Fibroblast of lung (primary cell): Measurements from ENCODE around the gene ZCCHC14.
"Not testable (repeated sequence)": the region's sequence is repeated elsewhere in the genome, so short reads cannot be mapped to it uniquely, and the experiment has no call there.

ENCODE experiments used
- EZH2 ChIP-seq: IDR thresholded peaks from 2 replicates; pipeline ENCODE4 v1.5.1; 2012; ENCODE audit warnings: low read length, control low read depth, mild to moderate bottlenecking; ENCODE audit errors: missing control alignments
- TF ChIP-seq, protein P1 (sequence below), 2 donors: IDR thresholded peaks in 1 of 2; conservative IDR thresholded peaks in 1 of 2; 1 replicate in 1 of 2; 2 replicates in 1 of 2; pipeline ENCODE4 v1.5.1; 2011 to 2012; ENCODE audit warnings: low read length in 2 of 2, control low read depth in 1 of 2, inconsistent platforms in 1 of 2, low read depth in 1 of 2, mild to moderate bottlenecking in 1 of 2

DNA sequence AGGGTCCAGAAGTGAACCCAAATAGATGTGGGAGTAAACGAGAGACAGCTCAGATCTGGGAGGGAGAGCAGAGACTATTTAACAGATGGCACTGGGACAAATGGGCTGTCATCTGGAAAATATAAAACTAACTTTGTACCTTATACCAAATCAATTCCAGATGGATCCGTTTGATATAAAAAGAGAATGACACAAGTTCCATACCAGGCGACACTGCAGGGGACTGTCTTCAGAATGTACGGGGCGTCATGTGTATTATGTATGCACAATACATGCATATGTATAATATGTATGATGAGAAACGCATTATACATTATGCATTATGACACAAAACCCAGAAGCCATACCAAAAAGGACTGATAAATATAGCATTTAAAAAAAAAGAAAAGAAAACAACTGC is 10.2 kb downstream of the ZCCHC14 start:
- TF ChIP-seq EZH2 = not testable (repeated sequence)
- TF ChIP-seq, protein P1, sequence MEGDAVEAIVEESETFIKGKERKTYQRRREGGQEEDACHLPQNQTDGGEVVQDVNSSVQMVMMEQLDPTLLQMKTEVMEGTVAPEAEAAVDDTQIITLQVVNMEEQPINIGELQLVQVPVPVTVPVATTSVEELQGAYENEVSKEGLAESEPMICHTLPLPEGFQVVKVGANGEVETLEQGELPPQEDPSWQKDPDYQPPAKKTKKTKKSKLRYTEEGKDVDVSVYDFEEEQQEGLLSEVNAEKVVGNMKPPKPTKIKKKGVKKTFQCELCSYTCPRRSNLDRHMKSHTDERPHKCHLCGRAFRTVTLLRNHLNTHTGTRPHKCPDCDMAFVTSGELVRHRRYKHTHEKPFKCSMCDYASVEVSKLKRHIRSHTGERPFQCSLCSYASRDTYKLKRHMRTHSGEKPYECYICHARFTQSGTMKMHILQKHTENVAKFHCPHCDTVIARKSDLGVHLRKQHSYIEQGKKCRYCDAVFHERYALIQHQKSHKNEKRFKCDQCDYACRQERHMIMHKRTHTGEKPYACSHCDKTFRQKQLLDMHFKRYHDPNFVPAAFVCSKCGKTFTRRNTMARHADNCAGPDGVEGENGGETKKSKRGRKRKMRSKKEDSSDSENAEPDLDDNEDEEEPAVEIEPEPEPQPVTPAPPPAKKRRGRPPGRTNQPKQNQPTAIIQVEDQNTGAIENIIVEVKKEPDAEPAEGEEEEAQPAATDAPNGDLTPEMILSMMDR (conservative IDR thresholded peaks at IDR 0.05 in 1 of 2, IDR thresholded peaks at IDR 0.05 in 1 of 2; ENCODE audit: low read depth in 1 of 2, low read length in 2 of 2) = not testable (repeated sequence)
